Left ventricle myocardium inferior (tissue), 1 donor: ENCODE data around the gene PTPRT. TPM values are rescaled to one million over a fixed set of nuclear protein-coding genes. Genes with fewer than 3 reads are reported as not detected.

ENCODE experiments used
- DNase-seq: peaks from one replicate; pipeline ENCODE4 v3.0.0-alpha.2; 2020
- H3K27ac ChIP-seq: fragments of 200-600 bp; replicated peaks from 2 replicates; pipeline ENCODE4 v1.8.0; 2021
- H3K27me3 ChIP-seq: fragments of 200-600 bp; 2 replicates; pipeline ENCODE4 v1.8.0; 2021; ENCODE audit warnings: low read depth
- H3K36me3 ChIP-seq: fragments of 200-600 bp; 2 replicates; pipeline ENCODE4 v1.8.0; 2021
- H3K4me1 ChIP-seq: fragments of 200-600 bp; 2 replicates; pipeline ENCODE4 v1.8.0; 2021
- H3K4me3 ChIP-seq: fragments of 200-600 bp; 2 replicates; pipeline ENCODE4 v1.8.0; 2021; ENCODE audit warnings: mild to moderate bottlenecking, moderate library complexity
- H3K9me3 ChIP-seq: fragments of 200-600 bp; replicated peaks from 2 replicates; pipeline ENCODE4 v1.8.0; 2021
- CTCF ChIP-seq: fragments of 200-600 bp; IDR thresholded peaks from 2 replicates; pipeline ENCODE4 v1.8.0; 2021; ENCODE audit warnings: antibody characterized with exemption, mild to moderate bottlenecking, borderline replicate concordance
- intact Hi-C: fragments of 100-400 bp; cut with micrococcal nuclease; formaldehyde crosslinking; loops from one replicate; pipeline ENCODE4 v1.11.0; 2022
- total RNA-seq: library from RNA; stranded (reverse); fragmentation: NEBNext Ultra II Directional; extraction: Animal tissue kit (Norgen Biotek cat#: 25700); gene quantifications from one replicate; pipeline ENCODE4 v1.2.1, GENCODE V29; 2021
- donor health status: DM: no; HTN: yes; CAD: no; lungs with severe emphysema.

The PTPRT gene
- total RNA-seq, 1 donor from 2014 or later = 0.08 TPM

- DNase-seq = no peak
- intact Hi-C loops = no loop called here
- H3K27ac ChIP-seq = peak overlapping the region; percentile 67
- H3K27me3 ChIP-seq = no peaks in the 10 kb centered on the region
- H3K36me3 ChIP-seq = no peaks in the 10 kb centered on the region
- no peak overlapping the region for H3K4me3 ChIP-seq
- H3K4me1 ChIP-seq = peaks cover 7% of the 10 kb centered on the region
- no peaks in the 10 kb centered on the region for H3K9me3 ChIP-seq
- TF ChIP-seq CTCF = no peak
These were observed 870.3 kb downstream of the PTPRT start for GRCh38 chr20:42319252-42320013.

- no peaks in the 10 kb centered on the region for H3K36me3 ChIP-seq
- H3K4me1 ChIP-seq = no peaks in the 10 kb centered on the region
- TF ChIP-seq CTCF = no peak
- intact Hi-C loops = no loop called here
- DNase-seq = no peak
- H3K27ac ChIP-seq = no peak overlapping the region
- no peak overlapping the region for H3K4me3 ChIP-seq
- H3K9me3 ChIP-seq = no peaks in the 10 kb centered on the region
- H3K27me3 ChIP-seq = no peaks in the 10 kb centered on the region
These were observed 876.0 kb downstream of the PTPRT start for GRCh38 chr20:42313704-42314103.

GRCh38 chr20:42309050-42309449 is 880.7 kb downstream of the PTPRT start:
- TF ChIP-seq CTCF = no peak
- H3K27ac ChIP-seq = no peak overlapping the region
- no peaks in the 10 kb centered on the region for H3K36me3 ChIP-seq
- H3K4me3 ChIP-seq = no peak overlapping the region
- no peak for DNase-seq
- no peaks in the 10 kb centered on the region for H3K4me1 ChIP-seq
- H3K27me3 ChIP-seq = peaks cover 5% of the 10 kb centered on the region
- intact Hi-C loops = no loop called here
- no peaks in the 10 kb centered on the region for H3K9me3 ChIP-seq

GRCh38 chr20:42308171-42308570 is 881.5 kb downstream of the PTPRT start:
- peaks cover 5% of the 10 kb centered on the region for H3K27me3 ChIP-seq
- TF ChIP-seq CTCF = no peak
- no peaks in the 10 kb centered on the region for H3K36me3 ChIP-seq
- H3K27ac ChIP-seq = no peak overlapping the region
- no peak for DNase-seq
- intact Hi-C loops = no loop called here
- H3K9me3 ChIP-seq = no peaks in the 10 kb centered on the region
- H3K4me1 ChIP-seq = no peaks in the 10 kb centered on the region
- no peak overlapping the region for H3K4me3 ChIP-seq

GRCh38 chr20:42295592-42295991 is 894.1 kb downstream of the PTPRT start:
- H3K9me3 ChIP-seq = no peaks in the 10 kb centered on the region
- TF ChIP-seq CTCF = no peak
- intact Hi-C loops = no loop called here

More at GRCh38 chr20:42295592-42295991, 894.1 kb downstream of the PTPRT start:
- Histone ChIP-seq H3K27me3 (no peaks in the 10 kb centered on the region), H3K4me3 (no peak overlapping the region), H3K36me3 (no peaks in the 10 kb centered on the region), H3K4me1 (no peaks in the 10 kb centered on the region), H3K27ac (no peak overlapping the region)
- DNase-seq = no peak
